HEK293T (cell line): ENCODE results near the gene PRDM16.
"Not testable (repeated sequence)": the region's sequence is repeated elsewhere in the genome, so short reads cannot be mapped to it uniquely, and the experiment has no call there.

Experiments
- CTCF ChIA-PET: fragments of 350-600 bp; formaldehyde crosslinking; extraction: SDS; loops from one replicate; lab custom pipeline; 2021; ENCODE audit warnings: antibody characterized with exemption, inconsistent platforms; lab: Yijun Ruan, JAX
- POLR2A ChIA-PET: fragments of 350-600 bp; formaldehyde crosslinking; extraction: SDS; loops from one replicate; lab custom pipeline; 2020; ENCODE audit warnings: antibody characterized with exemption, inconsistent platforms; lab: Yijun Ruan, JAX
- DNase-seq: peaks from one replicate; pipeline ENCODE4 v3.0.0; 2012; ENCODE audit warnings: mixed read lengths; ENCODE audit errors: extremely low spot score
- ARNT ChIP-seq: fragments of 450-650 bp; IDR thresholded peaks from 2 replicates; pipeline ENCODE4 v1.6.1; 2017; ENCODE audit warnings: mild to moderate bottlenecking
- BHLHE40 ChIP-seq: fragments of 450-650 bp; IDR thresholded peaks from 2 replicates; pipeline ENCODE4 v1.6.1; 2016; ENCODE audit warnings: mild to moderate bottlenecking, moderate library complexity, borderline replicate concordance
- CTBP1 ChIP-seq: fragments of 450-650 bp; IDR thresholded peaks from 2 replicates; pipeline ENCODE4 v1.6.1; 2016; ENCODE audit warnings: borderline replicate concordance
- ELF4 ChIP-seq: fragments of 450-650 bp; IDR thresholded peaks from 2 replicates; pipeline ENCODE4 v1.6.1; 2017; ENCODE audit warnings: antibody characterized with exemption
- FOXA1 ChIP-seq: fragments of 450-650 bp; IDR thresholded peaks from 2 replicates; pipeline ENCODE4 v1.6.1; 2016; ENCODE audit warnings: mild to moderate bottlenecking
- FOXK2 ChIP-seq: fragments of 450-650 bp; IDR thresholded peaks from 2 replicates; pipeline ENCODE4 v1.6.1; 2016; ENCODE audit warnings: mild to moderate bottlenecking
- FOXM1 ChIP-seq: fragments of 450-650 bp; IDR thresholded peaks from 2 replicates; pipeline ENCODE4 v1.6.1; 2017; ENCODE audit warnings: mild to moderate bottlenecking, borderline replicate concordance
- HDGF ChIP-seq: fragments of 450-650 bp; IDR thresholded peaks from 2 replicates; pipeline ENCODE4 v1.6.1; 2017; ENCODE audit warnings: antibody characterized with exemption, borderline replicate concordance
- LEF1 ChIP-seq: fragments of 450-650 bp; IDR thresholded peaks from 2 replicates; pipeline ENCODE4 v1.6.1; 2017; ENCODE audit warnings: mild to moderate bottlenecking, borderline replicate concordance
- NFRKB ChIP-seq: fragments of 450-650 bp; IDR thresholded peaks from 2 replicates; pipeline ENCODE4 v1.6.1; 2016; ENCODE audit warnings: mild to moderate bottlenecking, moderate library complexity
- PKNOX1 ChIP-seq: fragments of 450-650 bp; IDR thresholded peaks from 2 replicates; pipeline ENCODE4 v1.6.1; 2016
- SP1 ChIP-seq: fragments of 450-650 bp; IDR thresholded peaks from 2 replicates; pipeline ENCODE4 v1.6.1; 2017
- SUZ12 ChIP-seq: fragments of 450-650 bp; IDR thresholded peaks from 2 replicates; pipeline ENCODE4 v1.6.1; 2016; ENCODE audit warnings: mild to moderate bottlenecking
- TARDBP ChIP-seq: fragments of 450-650 bp; IDR thresholded peaks from 2 replicates; pipeline ENCODE4 v1.6.1; 2016
- ZNF384 ChIP-seq: fragments of 450-650 bp; IDR thresholded peaks from 2 replicates; pipeline ENCODE4 v1.6.1; 2016

PRDM16 gene

GRCh38 chr1:3282656-3283430, 213.8 kb downstream of the PRDM16 start:
- POLR2A ChIA-PET, result no interaction called here
- DNase-seq, result no peak
- CTCF ChIA-PET, result no interaction called here
- TF ChIP-seq ELF4, result no peak
- no peak for TF ChIP-seq ZNF384
- no peak for TF ChIP-seq FOXM1
- TF ChIP-seq LEF1, result no peak
- no peak for TF ChIP-seq PKNOX1
- TF ChIP-seq SUZ12, result no peak
- TF ChIP-seq CTBP1, result no peak
- no peak for TF ChIP-seq HDGF
- TF ChIP-seq FOXA1, result no peak
- no peak for TF ChIP-seq BHLHE40
- TF ChIP-seq FOXK2, result no peak
- no peak for TF ChIP-seq TARDBP

GRCh38 chr1:3283849-3284248, 214.8 kb downstream of the PRDM16 start:
- POLR2A ChIA-PET, result no interaction called here
- CTCF ChIA-PET, result no interaction called here

GRCh38 chr1:3284691-3285090, 215.7 kb downstream of the PRDM16 start:
- POLR2A ChIA-PET, result no interaction called here
- no peak for DNase-seq
- TF ChIP-seq NFRKB, result no peak
- CTCF ChIA-PET, result no interaction called here

More at GRCh38 chr1:3283849-3284248, 214.8 kb downstream of the PRDM16 start:
- TF ChIP-seq ZNF384 (no peak), FOXA1 (no peak), ELF4 (no peak), BHLHE40 (no peak), NFRKB (no peak), LEF1 (no peak), FOXK2 (no peak), TARDBP (no peak), SUZ12 (no peak), SP1 (no peak), ARNT (no peak)
- DNase-seq, result peak; percentile 78

GRCh38 chr1:3285106-3285740, 216.2 kb downstream of the PRDM16 start:
- DNase-seq, result no peak
- ChIA-PET POLR2A (no interaction called here), CTCF (no interaction called here)
- TF ChIP-seq PKNOX1, result no peak
- no peak for TF ChIP-seq FOXK2
- no peak for TF ChIP-seq ZNF384
- TF ChIP-seq FOXA1, result no peak

GRCh38 chr1:3287095-3287494, 218.1 kb downstream of the PRDM16 start:
- POLR2A ChIA-PET, DNase-seq, CTCF ChIA-PET: not testable (repeated sequence)

- no peak for DNase-seq
- ChIA-PET POLR2A (no interaction called here), CTCF (no interaction called here)
- no peak for TF ChIP-seq HDGF
- no peak for TF ChIP-seq LEF1
- TF ChIP-seq NFRKB, result no peak
- no peak for TF ChIP-seq CTBP1
- no peak for TF ChIP-seq FOXA1
Measured at GRCh38 chr1:3287656-3288160, 218.7 kb downstream of the PRDM16 start.

GRCh38 chr1:3289502-3289901, 220.5 kb downstream of the PRDM16 start:
- TF ChIP-seq ELF4 (no peak), ZNF384 (no peak), NFRKB (no peak), ARNT (no peak), SP1 (no peak), LEF1 (no peak), BHLHE40 (no peak), FOXK2 (no peak), PKNOX1 (no peak), FOXA1 (no peak)
- ChIA-PET POLR2A (no interaction called here), CTCF (no interaction called here)
- no peak for DNase-seq
